BE2C (cell line): ENCODE data around the gene RAB11A.

Source experiments
- DNase-seq: peaks from one replicate; pipeline ENCODE4 v3.0.0-alpha.2; 2020
- H3K27me3 ChIP-seq: fragments of 250-450 bp; sonication (Bioruptor Pico); 2 replicates; pipeline ENCODE4 v1.5.1; 2020; ENCODE audit warnings: mild to moderate bottlenecking
- H3K36me3 ChIP-seq: fragments of 250-450 bp; sonication (Bioruptor Pico); 2 replicates; pipeline ENCODE4 v1.5.1; 2020; ENCODE audit warnings: mild to moderate bottlenecking
- H3K4me1 ChIP-seq: fragments of 250-450 bp; sonication (Bioruptor Pico); 2 replicates; pipeline ENCODE4 v1.5.1; 2020
- H3K4me3 ChIP-seq: 2 replicates; pipeline ENCODE4 v1.5.1; 2011; ENCODE audit warnings: low read depth, low read length
- H3K9me3 ChIP-seq: fragments of 250-450 bp; sonication (Bioruptor Pico); 2 replicates; pipeline ENCODE4 v1.5.1; 2020
- CTCF ChIP-seq: IDR thresholded peaks from 2 replicates; pipeline ENCODE4 v1.5.1; 2012; ENCODE audit warnings: mild to moderate bottlenecking, low read depth, low read length

The RAB11A gene

GRCh38 chr15:65921780-65922179, 52.5 kb downstream of the RAB11A start:
- H3K27me3 ChIP-seq: no peaks in the 10 kb centered on the region
- H3K4me3 ChIP-seq: no peak overlapping the region

GRCh38 chr15:65922621-65923020, 53.3 kb downstream of the RAB11A start:
- TF ChIP-seq CTCF: no peak
- no peak overlapping the region for H3K4me3 ChIP-seq
- DNase-seq: no peak
- H3K9me3 ChIP-seq: no peaks in the 10 kb centered on the region
- H3K4me1 ChIP-seq: no peaks in the 10 kb centered on the region
- H3K27me3 ChIP-seq: no peaks in the 10 kb centered on the region
- H3K36me3 ChIP-seq: no peaks in the 10 kb centered on the region

More at GRCh38 chr15:65921780-65922179, 52.5 kb downstream of the RAB11A start:
- no peak for TF ChIP-seq CTCF
- DNase-seq: no peak
- H3K4me1 ChIP-seq: no peaks in the 10 kb centered on the region
- H3K36me3 ChIP-seq: no peaks in the 10 kb centered on the region
- H3K9me3 ChIP-seq: no peaks in the 10 kb centered on the region

- no peaks in the 10 kb centered on the region for H3K9me3 ChIP-seq
- H3K27me3 ChIP-seq: no peaks in the 10 kb centered on the region
- no peaks in the 10 kb centered on the region for H3K36me3 ChIP-seq
- no peak overlapping the region for H3K4me3 ChIP-seq
- H3K4me1 ChIP-seq: no peaks in the 10 kb centered on the region
- no peak for TF ChIP-seq CTCF
- DNase-seq: no peak
These were observed 54.0 kb downstream of the RAB11A start for GRCh38 chr15:65923264-65923663.

GRCh38 chr15:65924004-65924403, 54.7 kb downstream of the RAB11A start:
- H3K9me3 ChIP-seq: no peaks in the 10 kb centered on the region
- no peak for TF ChIP-seq CTCF
- H3K36me3 ChIP-seq: no peaks in the 10 kb centered on the region
- no peak overlapping the region for H3K4me3 ChIP-seq
- no peaks in the 10 kb centered on the region for H3K27me3 ChIP-seq
- H3K4me1 ChIP-seq: no peaks in the 10 kb centered on the region
- DNase-seq: no peak

GRCh38 chr15:65925338-65925737, 56.0 kb downstream of the RAB11A start:
- Histone ChIP-seq H3K4me1 (no peaks in the 10 kb centered on the region), H3K36me3 (no peaks in the 10 kb centered on the region), H3K9me3 (no peaks in the 10 kb centered on the region), H3K27me3 (no peaks in the 10 kb centered on the region), H3K4me3 (no peak overlapping the region)
- DNase-seq: no peak
- TF ChIP-seq CTCF: no peak

- H3K36me3 ChIP-seq: no peaks in the 10 kb centered on the region
- H3K4me3 ChIP-seq: no peak overlapping the region
- no peaks in the 10 kb centered on the region for H3K4me1 ChIP-seq
- TF ChIP-seq CTCF: no peak
- H3K9me3 ChIP-seq: no peaks in the 10 kb centered on the region
- no peak for DNase-seq
- no peaks in the 10 kb centered on the region for H3K27me3 ChIP-seq
These were observed 57.2 kb downstream of the RAB11A start for GRCh38 chr15:65926459-65926858.
